ENCODE measurements around the gene ARHGAP5.
A peak's percentile ranks its signal among the peaks of the same experiment; 100 is the strongest.

ARHGAP5 gene, protein sequence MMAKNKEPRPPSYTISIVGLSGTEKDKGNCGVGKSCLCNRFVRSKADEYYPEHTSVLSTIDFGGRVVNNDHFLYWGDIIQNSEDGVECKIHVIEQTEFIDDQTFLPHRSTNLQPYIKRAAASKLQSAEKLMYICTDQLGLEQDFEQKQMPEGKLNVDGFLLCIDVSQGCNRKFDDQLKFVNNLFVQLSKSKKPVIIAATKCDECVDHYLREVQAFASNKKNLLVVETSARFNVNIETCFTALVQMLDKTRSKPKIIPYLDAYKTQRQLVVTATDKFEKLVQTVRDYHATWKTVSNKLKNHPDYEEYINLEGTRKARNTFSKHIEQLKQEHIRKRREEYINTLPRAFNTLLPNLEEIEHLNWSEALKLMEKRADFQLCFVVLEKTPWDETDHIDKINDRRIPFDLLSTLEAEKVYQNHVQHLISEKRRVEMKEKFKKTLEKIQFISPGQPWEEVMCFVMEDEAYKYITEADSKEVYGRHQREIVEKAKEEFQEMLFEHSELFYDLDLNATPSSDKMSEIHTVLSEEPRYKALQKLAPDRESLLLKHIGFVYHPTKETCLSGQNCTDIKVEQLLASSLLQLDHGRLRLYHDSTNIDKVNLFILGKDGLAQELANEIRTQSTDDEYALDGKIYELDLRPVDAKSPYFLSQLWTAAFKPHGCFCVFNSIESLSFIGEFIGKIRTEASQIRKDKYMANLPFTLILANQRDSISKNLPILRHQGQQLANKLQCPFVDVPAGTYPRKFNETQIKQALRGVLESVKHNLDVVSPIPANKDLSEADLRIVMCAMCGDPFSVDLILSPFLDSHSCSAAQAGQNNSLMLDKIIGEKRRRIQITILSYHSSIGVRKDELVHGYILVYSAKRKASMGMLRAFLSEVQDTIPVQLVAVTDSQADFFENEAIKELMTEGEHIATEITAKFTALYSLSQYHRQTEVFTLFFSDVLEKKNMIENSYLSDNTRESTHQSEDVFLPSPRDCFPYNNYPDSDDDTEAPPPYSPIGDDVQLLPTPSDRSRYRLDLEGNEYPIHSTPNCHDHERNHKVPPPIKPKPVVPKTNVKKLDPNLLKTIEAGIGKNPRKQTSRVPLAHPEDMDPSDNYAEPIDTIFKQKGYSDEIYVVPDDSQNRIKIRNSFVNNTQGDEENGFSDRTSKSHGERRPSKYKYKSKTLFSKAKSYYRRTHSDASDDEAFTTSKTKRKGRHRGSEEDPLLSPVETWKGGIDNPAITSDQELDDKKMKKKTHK (N-terminal part only)

DNA sequence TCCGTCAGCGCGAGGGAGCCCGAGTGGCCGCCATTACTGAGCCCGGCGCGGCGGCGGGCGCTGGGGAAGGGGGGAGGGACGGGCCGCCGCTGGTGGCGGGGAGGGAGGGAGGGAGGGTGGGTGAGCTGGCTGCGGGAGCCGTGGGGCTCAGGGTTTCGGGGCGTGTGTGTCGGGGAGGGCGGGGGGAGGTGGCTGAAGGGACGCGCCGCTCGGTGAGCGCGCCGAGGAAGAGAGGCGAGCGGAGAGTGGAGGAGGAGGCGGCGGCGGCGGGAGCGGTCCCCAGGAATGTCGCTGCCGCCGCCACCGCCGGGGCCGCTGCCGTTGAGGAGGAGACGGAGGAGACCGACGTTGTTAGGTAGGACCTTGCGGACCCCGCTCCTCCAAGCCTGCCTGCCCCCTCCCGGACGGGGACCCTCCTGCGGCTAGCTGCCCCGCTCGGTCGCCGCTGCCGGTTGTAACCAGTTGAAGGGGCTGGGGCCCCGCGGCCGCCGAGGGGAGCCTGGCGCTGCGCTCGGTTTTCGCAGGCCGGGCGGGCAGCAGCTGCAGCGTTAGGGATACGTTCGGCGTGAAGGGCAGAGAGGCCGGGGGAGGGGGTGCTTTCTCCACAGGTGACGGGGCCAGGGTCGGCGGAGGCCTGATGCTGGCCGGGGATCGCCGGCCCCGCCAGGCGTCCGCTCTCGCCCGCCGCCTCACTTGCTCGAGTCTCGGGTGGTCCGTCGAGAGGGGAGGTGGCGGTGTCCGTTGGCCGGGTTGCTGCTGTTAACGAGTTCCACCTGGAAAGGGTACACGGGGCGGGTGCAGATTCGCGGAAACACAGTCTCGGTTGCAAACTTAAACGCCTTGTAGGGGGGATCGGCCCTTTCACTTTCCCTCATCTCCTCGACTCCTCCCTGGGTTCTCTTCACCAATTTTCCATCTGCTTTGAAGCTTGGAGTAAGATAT, at the start of gene ARHGAP5:
ARHGAP5 (plus strand) TSS at position 224 of the 942 bp plus-strand sequence. CDS start 13,366 bp downstream, outside the sequence.
- no peak for DNase-seq (ENCODE audit: low read depth)
- H3K4me3 ChIP-seq (ENCODE audit: low read depth, low read length), result peak within 1 kb of the TSS; percentile 89
- in situ Hi-C loops (cut with HindIII; ENCODE audit: low sequenced_read_pairs), result no loop called here
- TF ChIP-seq, protein P1, sequence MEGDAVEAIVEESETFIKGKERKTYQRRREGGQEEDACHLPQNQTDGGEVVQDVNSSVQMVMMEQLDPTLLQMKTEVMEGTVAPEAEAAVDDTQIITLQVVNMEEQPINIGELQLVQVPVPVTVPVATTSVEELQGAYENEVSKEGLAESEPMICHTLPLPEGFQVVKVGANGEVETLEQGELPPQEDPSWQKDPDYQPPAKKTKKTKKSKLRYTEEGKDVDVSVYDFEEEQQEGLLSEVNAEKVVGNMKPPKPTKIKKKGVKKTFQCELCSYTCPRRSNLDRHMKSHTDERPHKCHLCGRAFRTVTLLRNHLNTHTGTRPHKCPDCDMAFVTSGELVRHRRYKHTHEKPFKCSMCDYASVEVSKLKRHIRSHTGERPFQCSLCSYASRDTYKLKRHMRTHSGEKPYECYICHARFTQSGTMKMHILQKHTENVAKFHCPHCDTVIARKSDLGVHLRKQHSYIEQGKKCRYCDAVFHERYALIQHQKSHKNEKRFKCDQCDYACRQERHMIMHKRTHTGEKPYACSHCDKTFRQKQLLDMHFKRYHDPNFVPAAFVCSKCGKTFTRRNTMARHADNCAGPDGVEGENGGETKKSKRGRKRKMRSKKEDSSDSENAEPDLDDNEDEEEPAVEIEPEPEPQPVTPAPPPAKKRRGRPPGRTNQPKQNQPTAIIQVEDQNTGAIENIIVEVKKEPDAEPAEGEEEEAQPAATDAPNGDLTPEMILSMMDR (IDR thresholded peaks at IDR 0.05; ENCODE audit: low read depth, low read length, missing control alignments), result no peak

DNA sequence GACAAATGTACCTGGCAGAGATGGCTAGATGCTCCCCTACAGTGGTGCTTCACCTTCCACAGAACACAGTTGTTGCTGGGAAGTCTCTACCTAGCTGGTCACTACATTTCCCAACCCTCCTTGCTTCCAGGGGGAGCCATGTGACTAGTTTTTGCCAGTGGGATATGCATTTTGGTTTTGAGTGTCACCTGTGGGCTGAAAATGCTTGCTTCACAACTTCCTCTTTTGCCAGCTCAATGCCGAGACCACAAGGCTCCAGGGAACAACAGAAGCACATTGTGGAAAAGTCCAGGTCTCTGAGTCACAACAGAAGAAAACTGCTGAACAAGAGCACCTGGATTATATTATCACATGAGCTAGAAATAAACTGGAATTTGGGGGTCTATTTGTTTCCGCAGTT, 48.5 kb upstream of the ARHGAP5 start:
- H3K4me3 ChIP-seq (ENCODE audit: low read depth, low read length), result no peak overlapping the region
- in situ Hi-C loops (cut with HindIII; ENCODE audit: low sequenced_read_pairs), result no loop called here
- DNase-seq (ENCODE audit: low read depth), result no peak
- TF ChIP-seq, protein P1 (IDR thresholded peaks at IDR 0.05; ENCODE audit: low read depth, low read length, missing control alignments), result no peak

DNA sequence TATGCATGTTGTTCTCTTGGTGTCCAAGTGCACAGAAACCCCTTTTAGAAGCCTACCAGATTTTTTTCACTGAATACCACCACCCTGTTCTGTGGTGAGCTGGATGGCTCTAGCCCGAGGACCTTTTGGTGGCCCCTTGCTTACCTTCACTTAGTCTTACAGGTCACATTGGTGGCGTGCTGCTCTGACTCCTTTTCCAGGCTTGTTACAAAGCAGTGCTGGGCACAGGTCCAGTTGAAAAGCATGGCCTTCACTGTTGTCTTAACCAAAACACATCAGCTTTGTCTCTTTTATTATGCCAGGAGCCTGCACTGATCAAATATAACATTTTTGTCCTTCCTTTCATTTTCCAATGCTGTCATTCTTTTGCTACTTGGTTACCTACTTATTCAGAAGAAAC, 43.6 kb upstream of the ARHGAP5 start:
- no peak overlapping the region for H3K4me3 ChIP-seq (ENCODE audit: low read depth, low read length)
- TF ChIP-seq, protein P1 (IDR thresholded peaks at IDR 0.05; ENCODE audit: low read depth, low read length, missing control alignments), result no peak
- DNase-seq (ENCODE audit: low read depth), result no peak
- in situ Hi-C loops (cut with HindIII; ENCODE audit: low sequenced_read_pairs), result no loop called here

DNA sequence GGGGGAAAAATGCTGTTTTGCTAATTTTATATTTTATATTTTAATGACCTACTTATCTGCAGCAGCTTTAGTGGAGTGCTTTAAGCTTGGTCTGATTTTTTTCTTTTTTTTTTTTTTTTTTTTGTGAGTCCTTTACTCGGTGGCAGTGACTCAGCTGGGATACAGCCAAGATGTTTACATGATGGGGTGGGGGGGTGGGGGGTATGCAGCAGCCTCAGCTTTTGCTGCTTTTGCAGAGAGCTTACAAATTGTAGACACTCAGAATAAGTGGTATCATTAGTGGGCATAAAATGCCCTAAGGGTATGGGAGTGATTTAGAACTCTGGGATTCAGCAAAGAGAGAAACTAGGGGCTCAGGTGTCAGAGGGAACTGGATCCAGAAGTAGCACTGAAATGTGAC, 38.2 kb upstream of the ARHGAP5 start:
- in situ Hi-C loops (cut with HindIII; ENCODE audit: low sequenced_read_pairs), result no loop called here

DNA sequence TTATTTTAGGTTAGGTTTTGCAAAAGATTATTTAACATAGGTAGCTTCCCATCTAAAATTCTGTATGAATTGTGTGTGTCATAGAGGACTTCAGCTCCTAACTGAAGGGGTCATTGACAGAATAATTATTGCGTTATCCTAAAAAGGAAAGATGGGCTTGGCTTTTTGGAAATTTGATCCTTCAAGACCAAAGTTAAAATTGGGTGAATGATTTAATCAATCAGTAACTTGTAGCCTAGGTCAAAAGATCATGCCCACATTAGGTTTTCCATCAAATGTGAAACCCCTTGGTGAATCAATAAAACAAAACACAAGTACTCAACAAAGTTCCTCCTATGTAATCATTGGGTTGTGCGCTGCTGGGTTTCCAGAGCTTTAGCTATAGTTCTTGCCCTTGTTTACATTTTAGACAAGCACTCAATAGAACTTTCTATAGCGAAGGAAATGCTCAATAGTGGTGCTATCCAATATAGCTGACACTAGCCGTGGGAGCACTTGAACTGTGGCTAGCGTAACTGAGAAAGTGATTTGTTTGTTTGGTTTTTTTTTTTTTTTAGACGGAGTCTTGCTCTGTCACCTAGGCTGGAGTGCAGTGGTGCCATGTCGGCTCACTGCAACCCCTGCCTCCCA, 37.6 kb upstream of the ARHGAP5 start:
- DNase-seq (ENCODE audit: low read depth), result no peak
- in situ Hi-C loops (cut with HindIII; ENCODE audit: low sequenced_read_pairs), result no loop called here
- TF ChIP-seq, protein P1 (IDR thresholded peaks at IDR 0.05; ENCODE audit: low read depth, low read length, missing control alignments), result no peak
- no peak overlapping the region for H3K4me3 ChIP-seq (ENCODE audit: low read depth, low read length)

More for the DNA sequence above, 38.2 kb upstream of the ARHGAP5 start:
- no peak for DNase-seq (ENCODE audit: low read depth)
- H3K4me3 ChIP-seq (ENCODE audit: low read depth, low read length), result no peak overlapping the region
- TF ChIP-seq, protein P1 (IDR thresholded peaks at IDR 0.05; ENCODE audit: low read depth, low read length, missing control alignments), result no peak

Data from astrocyte of the cerebellum (primary cell).